Stimulated activated CD8-positive, alpha-beta memory T cell treated with anti-CD3 and anti-CD28 coated beads, Interleukin-4, amount 100 ng/mL, for 1 hour (primary cell): ENCODE results near the gene SEC22C.

Experiments used
- DNase-seq, 2 donors: peaks; one replicate each; pipeline ENCODE4 v3.0.0-alpha.2; 2020; ENCODE audit warnings: low read depth in 2 of 2, low spot score in 1 of 2

The SEC22C gene

DNA sequence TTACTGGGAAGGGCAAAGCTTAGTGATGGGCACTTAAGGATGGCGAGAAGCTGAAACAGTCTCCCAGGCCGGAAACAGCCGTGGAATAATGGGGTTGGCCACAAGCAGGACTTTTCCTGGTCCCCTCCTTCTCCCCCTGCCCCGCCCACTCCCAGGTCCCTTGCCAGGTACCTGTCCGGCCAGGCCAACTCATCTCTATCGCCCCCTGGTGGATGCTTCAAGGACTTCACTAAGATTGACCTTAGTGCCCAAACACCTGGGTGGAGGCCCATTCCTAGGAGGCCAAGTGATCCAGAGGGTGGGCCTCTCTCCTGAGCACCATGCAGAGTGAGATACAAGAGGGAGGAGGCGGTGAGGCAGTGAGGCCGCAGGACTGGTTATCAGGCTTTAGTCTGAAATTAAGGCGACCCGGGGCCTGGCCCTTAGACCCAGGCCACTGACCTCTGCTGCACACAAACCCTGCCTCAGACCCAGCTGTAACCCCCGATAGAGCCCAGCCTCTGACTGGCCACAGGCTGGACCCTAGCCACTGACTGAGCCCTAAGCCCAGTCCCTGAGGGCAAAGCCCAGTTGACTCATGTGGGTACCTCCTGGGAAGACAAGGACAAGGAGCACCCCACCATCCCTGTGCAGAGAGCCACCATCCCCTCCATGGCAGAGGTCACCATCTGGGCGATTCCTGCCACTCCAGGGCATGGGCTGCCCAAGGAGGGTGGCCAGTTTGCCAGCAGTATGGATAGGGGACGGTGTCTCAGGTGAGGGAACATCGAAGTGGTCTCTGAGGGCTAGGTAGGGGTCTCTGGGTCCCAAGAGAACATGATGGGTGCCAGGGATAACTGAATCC, 41.7 kb downstream of the SEC22C start:
- DNase-seq, result peak; percentile 31 to 39

DNA sequence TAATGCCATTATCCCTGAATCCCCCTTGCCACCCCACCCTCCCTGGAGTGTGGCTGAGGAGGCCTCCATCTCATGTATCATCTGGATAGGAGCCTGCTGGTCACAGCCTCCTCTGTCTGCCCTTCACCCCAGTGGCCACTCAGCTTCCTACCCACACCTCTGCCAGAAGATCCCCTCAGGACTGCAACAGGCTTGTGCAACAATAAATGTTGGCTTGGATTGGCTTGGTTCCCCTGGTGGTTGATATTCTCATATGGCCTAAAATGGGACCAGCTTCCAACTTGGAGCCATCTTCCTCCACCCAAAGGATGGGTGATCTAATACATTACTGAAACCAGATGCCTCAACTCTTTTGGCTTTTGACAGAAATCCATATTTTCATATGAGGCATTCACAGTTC, 44.4 kb downstream of the SEC22C start:
- no peak for DNase-seq

DNA sequence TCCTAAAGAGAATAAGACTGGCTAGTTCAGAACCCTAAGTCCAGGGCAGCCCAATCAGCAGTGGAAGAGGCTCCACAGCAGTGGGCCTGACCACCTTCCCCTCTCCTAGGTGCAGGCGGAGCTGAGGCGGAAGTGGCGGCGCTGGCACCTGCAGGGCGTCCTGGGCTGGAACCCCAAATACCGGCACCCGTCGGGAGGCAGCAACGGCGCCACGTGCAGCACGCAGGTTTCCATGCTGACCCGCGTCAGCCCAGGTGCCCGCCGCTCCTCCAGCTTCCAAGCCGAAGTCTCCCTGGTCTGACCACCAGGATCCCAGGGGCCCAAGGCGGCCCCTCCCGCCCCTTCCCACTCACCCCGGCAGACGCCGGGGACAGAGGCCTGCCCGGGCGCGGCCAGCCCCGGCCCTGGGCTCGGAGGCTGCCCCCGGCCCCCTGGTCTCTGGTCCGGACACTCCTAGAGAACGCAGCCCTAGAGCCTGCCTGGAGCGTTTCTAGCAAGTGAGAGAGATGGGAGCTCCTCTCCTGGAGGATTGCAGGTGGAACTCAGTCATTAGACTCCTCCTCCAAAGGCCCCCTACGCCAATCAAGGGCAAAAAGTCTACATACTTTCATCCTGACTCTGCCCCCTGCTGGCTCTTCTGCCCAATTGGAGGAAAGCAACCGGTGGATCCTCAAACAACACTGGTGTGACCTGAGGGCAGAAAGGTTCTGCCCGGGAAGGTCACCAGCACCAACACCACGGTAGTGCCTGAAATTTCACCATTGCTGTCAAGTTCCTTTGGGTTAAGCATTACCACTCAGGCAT, 45.6 kb downstream of the SEC22C start:
- no peak for DNase-seq

DNA sequence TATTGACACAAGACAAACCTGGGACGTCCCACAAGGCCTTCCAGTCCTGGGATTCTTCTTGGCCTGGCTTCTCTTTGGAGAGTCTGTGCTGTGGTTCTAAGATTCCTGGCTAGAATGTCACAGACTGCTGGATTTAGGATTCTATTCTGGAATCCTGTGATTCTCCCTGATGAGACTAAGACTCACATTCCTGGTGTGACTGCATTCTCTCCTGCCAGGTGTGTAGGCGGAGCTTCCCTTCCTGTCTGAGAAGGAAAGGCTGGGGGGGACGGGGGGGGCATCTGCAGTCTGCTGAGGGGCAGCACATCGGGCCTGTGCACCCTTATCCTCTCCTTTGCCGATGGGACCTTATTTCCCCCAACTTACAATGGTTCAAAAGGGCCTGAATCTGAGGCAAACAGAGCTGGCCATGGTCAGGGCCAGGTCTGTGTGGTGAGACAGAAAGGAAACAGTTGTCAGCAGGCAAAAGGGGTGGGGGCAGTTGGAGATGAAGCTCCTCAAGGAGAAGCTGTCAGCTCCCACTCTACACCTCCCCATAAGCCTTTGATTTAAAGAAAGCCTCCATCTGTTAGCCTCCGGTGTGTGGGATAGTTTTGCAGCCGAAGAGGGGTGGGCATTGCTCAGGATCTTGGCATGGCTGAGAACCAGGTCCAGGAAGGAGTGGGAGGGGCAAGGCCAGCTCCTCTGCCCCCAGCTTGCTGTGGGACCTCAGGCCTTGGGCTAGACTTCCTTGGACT, 48.4 kb downstream of the SEC22C start:
- no peak for DNase-seq

DNA sequence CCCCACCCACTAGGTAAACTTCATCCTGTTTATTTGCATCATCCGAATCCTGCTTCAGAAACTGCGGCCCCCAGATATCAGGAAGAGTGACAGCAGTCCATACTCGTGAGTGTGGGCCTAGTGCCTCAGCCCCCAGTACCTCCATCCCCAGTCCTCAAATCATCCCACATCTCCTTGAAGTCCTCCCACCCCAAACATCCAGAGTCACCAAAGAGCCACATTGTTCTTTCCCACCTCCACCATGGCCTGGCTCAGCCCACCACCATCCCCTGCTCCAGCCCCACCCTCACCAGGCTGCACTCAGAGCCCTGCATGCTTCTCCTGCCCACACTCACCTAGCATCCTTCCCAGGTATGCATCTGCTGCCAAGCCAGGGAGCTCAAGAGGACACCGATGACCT, 49.5 kb downstream of the SEC22C start:
- DNase-seq, result no peak

DNA sequence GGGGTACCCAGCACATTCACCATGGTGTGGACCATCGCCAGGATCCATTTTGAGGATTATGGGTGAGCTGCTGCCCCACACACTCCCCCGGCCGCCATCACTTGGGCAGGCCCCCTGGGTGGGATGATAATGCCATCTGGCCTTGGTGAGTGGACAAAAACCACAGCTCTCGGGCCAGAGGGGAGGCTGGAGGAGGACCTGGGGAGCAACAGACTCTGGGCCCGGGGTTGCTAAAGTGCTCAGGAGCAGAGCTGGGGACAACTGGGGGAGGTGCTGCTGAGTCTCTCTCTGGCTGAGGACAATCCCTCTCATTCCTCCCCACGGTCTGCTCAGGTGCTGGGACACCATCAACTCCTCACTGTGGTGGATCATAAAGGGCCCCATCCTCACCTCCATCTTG, 50.3 kb downstream of the SEC22C start:
- DNase-seq, result no peak

DNA sequence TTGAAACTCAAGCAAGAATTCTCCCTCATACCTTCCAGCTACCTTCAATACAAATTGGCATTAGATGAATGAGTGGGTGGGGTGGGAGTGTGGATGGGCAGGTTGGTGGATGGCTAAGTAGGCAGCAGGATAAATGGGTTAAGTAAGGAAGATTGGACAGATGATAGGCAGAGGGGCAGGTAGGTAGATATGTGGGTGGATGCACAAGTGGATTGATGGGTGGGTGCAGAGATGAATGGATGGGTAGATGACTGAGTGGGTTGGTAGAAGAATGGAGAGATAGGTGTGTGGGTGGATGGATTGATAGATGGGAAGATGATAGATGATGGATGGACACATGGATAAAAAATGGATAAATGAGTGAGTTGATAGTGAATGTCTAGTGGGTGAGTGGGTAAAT, 51.7 kb downstream of the SEC22C start:
- no peak for DNase-seq

DNA sequence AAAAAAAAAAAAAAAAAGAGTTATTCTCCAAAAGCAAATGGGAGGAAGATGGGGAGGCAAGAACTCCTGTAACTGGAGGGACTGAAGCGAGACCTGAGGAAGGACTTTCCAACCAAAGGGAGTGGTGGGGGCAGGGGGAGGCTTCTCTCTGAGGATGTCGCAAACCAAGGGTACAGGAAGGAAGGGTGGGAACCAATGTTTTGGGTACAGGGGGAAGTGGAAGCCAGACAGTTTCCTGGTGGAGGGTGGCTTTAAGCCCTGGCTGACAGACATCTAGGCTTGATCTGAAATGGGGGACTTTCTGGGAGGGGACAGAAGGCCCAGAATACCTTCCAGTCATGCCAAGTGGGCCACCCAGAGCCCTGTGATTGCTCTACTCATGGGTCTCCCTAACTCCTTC, 52.3 kb downstream of the SEC22C start:
- no peak for DNase-seq

DNA sequence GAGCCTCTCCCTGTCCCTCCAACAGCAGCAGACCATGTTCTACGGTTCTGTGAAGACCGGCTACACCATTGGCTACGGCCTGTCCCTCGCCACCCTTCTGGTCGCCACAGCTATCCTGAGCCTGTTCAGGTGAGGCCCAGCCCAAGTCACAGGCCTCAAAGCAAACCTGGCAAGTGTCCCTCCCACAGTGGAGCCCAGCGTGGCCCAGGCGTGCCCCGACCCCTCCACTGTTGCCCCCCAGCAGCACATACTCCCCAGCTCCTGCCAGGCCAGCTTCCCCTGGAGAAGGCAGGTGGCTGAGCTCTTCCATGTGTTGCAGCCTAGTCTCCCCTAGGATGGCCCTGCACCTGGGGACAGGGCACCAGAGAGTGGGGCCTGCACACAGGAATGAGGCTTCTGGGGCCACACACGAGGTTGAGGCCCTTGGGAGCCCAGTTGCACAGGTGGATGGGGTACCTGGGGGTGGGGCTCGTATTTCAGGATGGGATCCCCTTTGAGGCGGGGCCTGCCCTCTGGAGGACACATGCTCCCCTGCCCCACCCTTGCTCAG, 54.3 kb downstream of the SEC22C start:
- no peak for DNase-seq

DNA sequence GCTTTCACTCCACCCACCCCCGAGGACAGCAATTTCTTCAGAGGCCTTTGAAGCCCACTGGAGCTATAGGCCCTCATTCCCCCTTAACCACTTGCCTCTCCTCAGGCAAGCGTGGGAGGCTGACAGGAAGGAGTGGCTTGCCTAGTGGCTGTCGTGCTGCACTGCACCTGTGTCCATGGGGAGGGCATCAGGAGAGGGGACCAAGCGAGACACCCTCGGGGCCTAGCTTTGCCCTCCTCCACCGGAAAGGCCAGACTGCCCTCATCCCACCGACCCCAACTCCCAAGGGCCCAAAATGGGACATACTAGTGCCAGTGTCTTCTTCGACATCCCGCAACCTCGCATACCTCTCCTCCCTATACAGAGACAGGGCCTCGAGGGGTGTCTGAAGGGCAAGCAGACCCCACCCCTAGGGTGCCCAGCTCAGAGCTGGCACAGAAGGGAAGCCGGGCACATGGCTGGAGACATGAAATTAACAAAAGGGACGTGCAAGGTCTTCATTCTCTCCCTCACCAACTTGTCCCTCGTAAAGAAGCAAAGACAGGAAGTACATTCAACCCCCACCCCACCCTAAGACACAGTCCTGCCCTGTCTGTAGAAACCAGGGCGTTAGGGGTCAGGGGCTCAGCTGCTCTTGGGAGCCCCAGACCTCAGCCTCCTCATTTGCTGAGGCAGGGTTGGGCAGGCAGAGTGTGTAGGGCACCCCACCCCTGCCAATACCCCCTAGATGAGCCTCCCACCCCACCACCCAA, 55.0 kb downstream of the SEC22C start:
- no peak for DNase-seq

DNA sequence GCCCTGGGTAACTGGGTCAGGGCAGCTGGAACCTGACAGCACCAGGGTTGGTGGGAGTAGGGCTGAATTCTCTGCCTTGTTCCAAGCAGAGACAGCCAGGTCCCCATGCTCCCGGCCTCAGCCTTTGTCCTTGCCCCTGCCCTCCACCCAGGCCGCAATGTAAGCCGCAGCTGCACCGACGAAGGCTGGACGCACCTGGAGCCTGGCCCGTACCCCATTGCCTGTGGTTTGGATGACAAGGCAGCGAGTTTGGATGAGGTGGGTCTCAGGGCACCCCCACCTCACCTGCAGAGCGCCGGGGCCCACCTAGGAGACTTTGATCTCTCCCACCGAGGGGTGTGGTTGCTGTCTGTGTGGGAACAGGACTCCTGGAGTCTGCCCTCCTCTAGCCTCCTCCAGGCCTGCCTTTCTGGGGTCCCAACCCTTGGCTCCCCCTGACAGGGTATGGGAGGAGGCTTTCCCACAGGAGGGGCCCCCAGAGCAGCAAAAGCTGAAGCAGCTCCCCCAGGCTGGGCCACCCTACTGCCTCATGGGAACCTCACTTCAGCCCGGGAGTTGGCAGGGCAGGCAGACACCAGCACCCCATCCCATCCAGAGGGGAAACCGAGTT, 55.9 kb downstream of the SEC22C start:
- DNase-seq, result no peak

DNA sequence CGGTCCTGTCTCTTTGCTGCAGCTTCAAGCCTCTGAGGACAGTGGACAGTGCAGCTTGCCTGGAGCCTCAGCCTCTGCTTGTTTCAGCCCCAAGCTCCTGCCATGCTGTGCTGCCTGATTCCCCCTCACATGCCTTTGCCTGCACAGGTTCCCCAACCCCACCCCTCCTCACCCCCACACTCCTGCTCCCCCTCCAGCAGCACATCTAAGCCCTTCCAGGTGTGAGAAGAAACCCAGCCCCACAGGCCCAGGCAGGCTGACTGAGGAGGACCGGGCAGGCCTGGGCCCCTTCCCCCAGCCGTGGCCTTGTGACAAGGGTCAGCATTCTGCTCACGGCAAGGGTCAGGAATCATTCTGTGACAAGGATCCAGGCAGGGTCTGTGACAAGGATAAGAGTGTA, 56.6 kb downstream of the SEC22C start:
- no peak for DNase-seq

DNA sequence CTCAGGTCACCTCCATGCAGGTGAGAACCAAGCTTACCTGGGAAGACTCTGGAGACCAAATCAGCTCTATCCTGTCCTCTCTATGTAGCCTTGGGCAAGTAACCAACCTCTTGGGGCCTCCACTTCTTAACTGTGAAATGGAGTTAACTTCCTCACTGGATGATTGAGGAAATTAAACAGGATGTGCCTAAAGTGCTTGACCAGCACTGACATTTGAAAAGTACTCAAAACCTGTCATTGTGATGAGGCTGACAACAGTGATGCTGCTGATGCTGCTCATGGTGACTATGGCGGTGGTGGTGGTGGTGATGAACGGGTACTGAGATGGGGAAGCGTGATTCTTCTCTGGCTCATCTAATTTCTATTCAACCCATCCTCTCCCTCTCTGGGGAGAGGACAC, 57.0 kb downstream of the SEC22C start:
- DNase-seq, result no peak

DNA sequence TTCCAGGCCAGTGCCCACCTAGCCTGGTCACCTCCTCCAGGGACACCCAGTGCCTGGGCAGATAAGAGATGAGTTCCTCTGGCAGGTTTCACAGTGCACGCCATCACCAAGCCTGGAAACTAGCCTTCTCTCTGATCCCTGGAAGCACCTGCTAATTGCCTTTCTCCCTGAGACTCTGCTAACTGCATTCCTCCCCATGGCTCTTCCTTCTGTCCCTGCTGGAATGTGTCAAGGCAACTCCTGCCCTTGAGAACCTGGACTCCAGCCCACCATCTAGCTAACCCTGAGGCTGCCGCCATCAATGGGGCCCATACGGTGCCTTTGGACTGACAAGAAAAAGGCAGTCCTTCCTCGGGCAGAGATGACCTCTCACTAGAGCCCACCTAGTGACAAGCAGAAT, 60.9 kb downstream of the SEC22C start:
- no peak for DNase-seq

DNA sequence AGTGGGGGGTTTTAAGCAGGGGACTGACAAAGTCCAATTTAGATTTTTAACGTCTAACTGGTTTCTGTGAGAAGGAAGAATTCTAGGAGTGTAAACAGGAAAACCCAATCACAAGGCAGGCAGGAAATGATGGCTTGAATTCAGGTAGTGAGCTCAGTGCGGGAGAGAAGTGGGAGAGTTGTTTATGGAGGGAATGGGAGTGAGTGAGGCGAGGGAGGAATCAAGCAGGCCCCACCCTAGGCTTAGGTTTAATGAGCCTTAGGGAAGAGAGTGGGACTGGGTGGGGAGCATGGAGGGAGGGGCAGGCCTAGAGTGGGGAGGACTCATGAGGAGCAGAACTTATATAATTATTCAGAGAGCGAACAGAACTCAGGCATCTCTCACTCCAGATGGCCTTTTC, 61.4 kb downstream of the SEC22C start:
- no peak for DNase-seq

DNA sequence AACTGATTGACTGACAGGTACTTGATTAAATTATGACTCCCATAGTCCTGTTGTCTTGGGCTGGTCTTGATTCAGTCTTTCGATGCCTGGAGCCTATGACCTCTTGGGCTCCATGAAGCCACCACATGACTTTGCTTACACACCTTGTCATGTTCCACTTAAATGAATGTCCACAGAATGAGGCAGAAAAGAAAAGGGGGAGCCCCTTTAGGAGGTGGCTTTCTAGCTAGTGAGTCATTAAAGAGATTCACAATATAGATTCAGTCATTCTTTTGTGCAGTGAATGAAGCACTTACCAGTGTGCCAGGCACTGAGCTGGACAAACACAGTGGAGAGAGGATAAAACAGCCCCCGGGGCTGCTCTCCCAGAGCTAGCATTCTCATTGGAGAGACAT, 62.2 kb downstream of the SEC22C start:
- DNase-seq, result no peak

DNA sequence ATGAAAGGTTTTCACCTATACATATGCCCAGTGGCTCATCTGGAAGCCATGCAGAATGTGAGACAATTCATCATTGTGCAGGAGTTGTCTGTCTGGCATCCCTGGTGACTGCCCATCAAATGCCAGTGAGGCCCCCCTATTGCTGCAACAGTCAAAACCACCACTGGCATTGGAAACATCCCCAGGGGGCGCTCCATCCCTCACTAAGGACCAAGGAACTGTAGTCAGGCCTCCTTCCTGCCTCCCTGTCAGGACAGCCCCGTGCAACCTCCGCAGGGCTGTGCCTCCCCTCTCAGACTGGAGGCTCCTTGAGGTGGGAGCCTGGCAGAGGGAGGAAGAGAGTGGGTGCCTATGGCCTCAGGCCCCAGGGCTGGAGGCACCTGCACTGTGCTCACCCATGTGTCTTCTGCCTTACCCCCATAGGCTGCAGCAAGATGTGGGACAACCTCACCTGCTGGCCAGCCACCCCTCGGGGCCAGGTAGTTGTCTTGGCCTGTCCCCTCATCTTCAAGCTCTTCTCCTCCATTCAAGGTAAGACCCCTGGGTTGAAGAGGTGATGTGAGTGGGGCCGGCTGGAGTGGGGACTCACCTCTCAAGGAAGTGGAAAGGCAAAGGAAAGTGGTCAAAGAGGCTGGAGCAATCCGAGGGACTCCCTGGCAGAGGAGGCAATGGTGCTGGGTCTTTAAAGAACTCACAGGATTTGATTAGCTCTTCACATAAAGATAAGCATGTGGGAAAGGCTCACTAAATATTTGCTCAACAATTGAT, 62.8 kb downstream of the SEC22C start:
- no peak for DNase-seq

DNA sequence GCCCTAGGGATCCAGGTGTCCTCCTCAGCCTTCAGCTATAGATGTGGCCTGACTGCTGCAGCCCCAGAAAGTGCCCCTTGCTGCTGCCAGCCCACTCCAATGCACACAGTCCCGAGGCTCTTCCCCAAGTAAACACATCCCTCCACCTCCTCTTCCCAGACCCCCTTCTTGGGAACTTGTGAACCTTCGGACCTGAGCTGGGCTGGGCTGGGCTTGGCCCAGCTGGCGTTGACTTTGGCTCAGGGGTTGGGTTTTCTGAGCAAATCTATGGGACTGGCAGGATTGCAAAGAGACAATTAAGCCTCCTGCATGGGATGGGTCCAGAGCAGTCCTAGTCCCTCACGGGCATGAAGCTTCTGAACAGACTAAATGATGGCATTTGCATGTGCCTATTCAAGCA, 64.7 kb downstream of the SEC22C start:
- DNase-seq, result no peak

DNA sequence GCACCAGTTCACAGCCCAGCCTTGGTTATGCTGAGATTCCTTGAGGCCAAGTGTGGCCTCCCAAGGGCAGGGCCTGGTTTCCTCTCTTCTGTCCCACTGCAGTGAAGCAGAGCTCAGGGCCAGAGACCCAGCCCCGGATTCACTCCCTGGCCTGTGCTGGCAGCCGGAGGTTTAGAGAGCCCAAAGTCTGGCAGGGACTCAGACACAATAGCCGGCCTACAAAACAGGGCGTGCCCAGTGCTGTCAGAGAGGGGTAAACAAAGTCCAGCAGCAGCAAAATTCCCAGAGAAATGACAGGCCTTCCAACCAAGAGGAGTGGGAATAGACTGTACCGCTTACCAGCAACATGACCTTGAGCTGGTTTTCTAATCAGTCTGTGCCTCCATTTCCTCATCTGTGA, 65.3 kb downstream of the SEC22C start:
- no peak for DNase-seq

DNA sequence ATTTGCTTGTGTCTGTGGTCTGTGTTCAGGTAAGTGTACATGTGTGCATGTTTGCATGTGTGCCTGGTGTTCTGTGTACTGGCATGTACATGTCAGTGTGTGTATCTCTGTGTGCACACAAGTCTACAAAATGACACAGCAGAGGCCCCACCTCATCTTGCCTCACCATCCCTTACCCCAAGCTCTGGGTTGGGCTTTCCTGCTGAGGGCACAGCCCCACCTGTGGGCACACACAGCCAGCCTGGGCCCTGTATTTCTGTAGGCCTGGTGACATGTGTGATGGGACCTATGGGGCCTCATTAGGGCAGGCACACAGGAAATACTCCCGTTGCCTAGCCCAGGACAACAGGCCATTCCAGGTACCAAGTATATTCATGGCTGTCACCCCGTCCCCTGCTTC, 65.8 kb downstream of the SEC22C start:
- no peak for DNase-seq
